H9 (cell line): ENCODE measurements around the gene GAS2L2. TPM values are rescaled to one million over a fixed set of nuclear protein-coding genes. Genes with fewer than 3 reads are reported as not detected.

Experiments
- DNase-seq: peaks from one replicate; pipeline ENCODE4 v3.0.0-alpha.2; 2017
- H2AFZ ChIP-seq: one replicate; pipeline ENCODE4 v1.6.1; 2013; ENCODE audit warnings: mild to moderate bottlenecking, low read length, control low read depth, moderate library complexity
- H2AK5ac ChIP-seq: 2 replicates; pipeline ENCODE4 v1.6.1; 2013; ENCODE audit warnings: low read length, control low read depth, mixed read lengths; ENCODE audit not compliant: insufficient read length
- H2BK120ac ChIP-seq: one replicate; pipeline ENCODE4 v1.6.1; 2013; ENCODE audit warnings: low read depth, mild to moderate bottlenecking, low read length, control low read depth, inconsistent platforms; ENCODE audit not compliant: poor library complexity, severe bottlenecking
- H2BK12ac ChIP-seq: 2 replicates; pipeline ENCODE4 v1.6.1; 2013; ENCODE audit warnings: low read length, control low read depth, mixed read lengths, low read depth; ENCODE audit not compliant: insufficient read length
- H2BK15ac ChIP-seq: 2 replicates; pipeline ENCODE4 v1.6.1; 2013; ENCODE audit warnings: low read depth, low read length, control low read depth
- H2BK20ac ChIP-seq: one replicate; pipeline ENCODE4 v1.6.1; 2013; ENCODE audit warnings: low read depth, mild to moderate bottlenecking, low read length, control low read depth, inconsistent platforms; ENCODE audit not compliant: poor library complexity, severe bottlenecking
- H2BK5ac ChIP-seq: 2 replicates; pipeline ENCODE4 v1.6.1; 2013; ENCODE audit warnings: low read length, control low read depth, mixed read lengths; ENCODE audit not compliant: insufficient read length
- H3K14ac ChIP-seq: 2 replicates; pipeline ENCODE4 v1.6.1; 2013; ENCODE audit warnings: low read length, control low read depth; ENCODE audit not compliant: insufficient read depth
- H3K18ac ChIP-seq: 2 replicates; pipeline ENCODE4 v1.6.1; 2013; ENCODE audit warnings: low read depth, mild to moderate bottlenecking, mixed read lengths, low read length, control low read depth; ENCODE audit not compliant: insufficient read length
- H3K23ac ChIP-seq: 2 replicates; pipeline ENCODE4 v1.6.1; 2013; ENCODE audit warnings: low read length, control low read depth, mixed read lengths, low read depth; ENCODE audit not compliant: insufficient read length
- H3K23me2 ChIP-seq: 2 replicates; pipeline ENCODE4 v1.6.1; 2013; ENCODE audit warnings: low read depth, mild to moderate bottlenecking, mixed read lengths, low read length, control low read depth; ENCODE audit not compliant: insufficient read length, poor library complexity, severe bottlenecking
- H3K27ac ChIP-seq: 2 replicates; pipeline ENCODE4 v1.5.1; 2013; ENCODE audit warnings: low read length, control low read depth, mixed read lengths, low read depth; ENCODE audit not compliant: insufficient read length
- H3K27me3 ChIP-seq: 2 replicates; pipeline ENCODE4 v1.6.1; 2013; ENCODE audit warnings: low read length, control low read depth, inconsistent platforms; ENCODE audit not compliant: insufficient read depth
- H3K4ac ChIP-seq: 2 replicates; pipeline ENCODE4 v1.6.1; 2013; ENCODE audit warnings: low read depth, mild to moderate bottlenecking, control low read depth, inconsistent platforms, low read length, moderate library complexity
- H3K4me1 ChIP-seq: 2 replicates; pipeline ENCODE4 v1.6.1; 2013; ENCODE audit warnings: low read length, control low read depth, inconsistent platforms; ENCODE audit not compliant: insufficient read depth
- H3K4me2 ChIP-seq: 2 replicates; pipeline ENCODE4 v1.6.1; 2013; ENCODE audit warnings: low read length, control low read depth, mixed read lengths; ENCODE audit not compliant: insufficient read length, insufficient read depth
- H3K56ac ChIP-seq: 2 replicates; pipeline ENCODE4 v1.6.1; 2013; ENCODE audit warnings: low read depth, mild to moderate bottlenecking, mixed read lengths, low read length, control low read depth; ENCODE audit not compliant: insufficient read length
- H3K79me1 ChIP-seq: 2 replicates; pipeline ENCODE4 v1.6.1; 2013; ENCODE audit warnings: low read depth, mild to moderate bottlenecking, moderate library complexity, low read length, control low read depth, inconsistent platforms; ENCODE audit not compliant: insufficient read depth, poor library complexity, severe bottlenecking
- H3K79me2 ChIP-seq: 2 replicates; pipeline ENCODE4 v1.6.1; 2013; ENCODE audit warnings: low read length, control low read depth, inconsistent platforms; ENCODE audit not compliant: insufficient read depth
- H3K9ac ChIP-seq: 2 replicates; pipeline ENCODE4 v1.6.1; 2013; ENCODE audit warnings: low read length, control low read depth, mixed read lengths; ENCODE audit not compliant: insufficient read length; ENCODE audit errors: extremely low read depth
- H3K9me3 ChIP-seq: one replicate; pipeline ENCODE4 v1.6.1; 2013; ENCODE audit warnings: low read depth, low read length, inconsistent platforms; ENCODE audit not compliant: control insufficient read depth
- H3T11ph ChIP-seq: one replicate; pipeline ENCODE4 v1.6.1; 2013; ENCODE audit warnings: mild to moderate bottlenecking, low read length, control low read depth, inconsistent platforms
- H4K20me1 ChIP-seq: one replicate; pipeline ENCODE4 v1.6.1; 2013; ENCODE audit not compliant: control insufficient read depth, insufficient read length, insufficient read depth
- H4K5ac ChIP-seq: 2 replicates; pipeline ENCODE4 v1.6.1; 2013; ENCODE audit warnings: low read depth, mild to moderate bottlenecking, mixed read lengths, low read length, control low read depth; ENCODE audit not compliant: insufficient read length
- H4K8ac ChIP-seq: replicated peaks from 2 replicates; pipeline ENCODE4 v1.6.1; 2013; ENCODE audit warnings: low read length, control low read depth, mixed read lengths, low read depth; ENCODE audit not compliant: insufficient read length
- H4K91ac ChIP-seq: 2 replicates; pipeline ENCODE4 v1.6.1; 2013; ENCODE audit warnings: low read depth, mild to moderate bottlenecking, moderate library complexity, mixed read lengths, low read length, control low read depth; ENCODE audit not compliant: insufficient read length
- H3K27ac Mint-ChIP-seq, 3 experiments: 2 replicates in 2 of 3; 3 replicates in 1 of 3; pipeline ENCODE4 v1.8.0; 2020 to 2021; ENCODE audit warnings: mixed read lengths in 3 of 3, mild to moderate bottlenecking in 1 of 3, moderate library complexity in 1 of 3
- H3K27me3 Mint-ChIP-seq: 2 replicates; pipeline ENCODE4 v1.8.0; 2021; ENCODE audit warnings: low read depth, mild to moderate bottlenecking, moderate library complexity, mixed read lengths
- H3K36me3 Mint-ChIP-seq, 3 experiments: 2 replicates in 2 of 3; 3 replicates in 1 of 3; pipeline ENCODE4 v1.8.0; 2020 to 2021; ENCODE audit warnings: low read depth in 3 of 3, mixed read lengths in 3 of 3; ENCODE audit not compliant: insufficient read depth in 1 of 3
- H3K4me1 Mint-ChIP-seq, 2 experiments: 2 replicates each; pipeline ENCODE4 v1.8.0; 2020; ENCODE audit warnings: mixed read lengths in 2 of 2
- H3K4me3 Mint-ChIP-seq, 2 experiments: 2 replicates in 1 of 2; 3 replicates in 1 of 2; pipeline ENCODE4 v1.8.0; 2020 to 2021; ENCODE audit warnings: mild to moderate bottlenecking in 2 of 2, mixed read lengths in 2 of 2, moderate library complexity in 1 of 2
- H3K9me3 Mint-ChIP-seq, 2 experiments: 2 replicates in 1 of 2; 3 replicates in 1 of 2; pipeline ENCODE4 v1.8.0; 2020; ENCODE audit warnings: mild to moderate bottlenecking in 2 of 2, mixed read lengths in 2 of 2, moderate library complexity in 1 of 2
- WGBS: extraction: QIAGEN DNeasy Blood & Tissue Kit; methylation state at CpG from one replicate; pipeline ENCODE4 v1.1.7; 2013; ENCODE audit warnings: missing lambda C conversion rate, low lambda C conversion rate, mixed read lengths; ENCODE audit not compliant: insufficient read length; ENCODE audit errors: extremely low coverage; 5-methylcytosine and 5-hydroxymethylcytosine counted together
- total RNA-seq: library from RNA; stranded (reverse); gene quantifications from 2 replicates; pipeline ENCODE4 v1.2.1, GENCODE V29; 2021
- TF ChIP-seq, protein P1 (sequence below): fragments of 200-600 bp; sonication (generic); conservative IDR thresholded peaks from 3 replicates; pipeline ENCODE4 v1.8.0; 2021; ENCODE audit warnings: antibody characterized with exemption, mild to moderate bottlenecking

GAS2L2 gene
- total RNA-seq, 1 experiment from 2014 or later: not detected

- peaks cover 4% of the 10 kb centered on the region for H3K27me3 Mint-ChIP-seq
- no peak overlapping the region for H3K27ac Mint-ChIP-seq
- Histone ChIP-seq H3K79me1 (no peaks in the 10 kb centered on the region), H3K79me2 (no peaks in the 10 kb centered on the region), H2BK5ac (no peak overlapping the region), H3K4me1 (0 out of 2 replicates have a peak, but pooled peaks cover 3% of the 10 kb centered on the region), H3K18ac (no peak overlapping the region), H3K9ac (no peak overlapping the region), H3K27me3 (no peaks in the 10 kb centered on the region), H3K23ac (no peak overlapping the region), H2BK12ac (no peak overlapping the region), H2BK20ac (no peak overlapping the region), H3K9me3 (no peaks in the 10 kb centered on the region), H4K8ac (no peak overlapping the region), H3K56ac (no peak overlapping the region), H2BK120ac (no peak overlapping the region), H3K23me2 (no peaks in the 10 kb centered on the region), H3K4ac (no peak overlapping the region), H4K20me1 (no peaks in the 10 kb centered on the region), H3K4me2 (no peak overlapping the region), H4K91ac (no peak overlapping the region), H3T11ph (no peak overlapping the region), H2AK5ac (no peak overlapping the region), H4K5ac (no peak overlapping the region), H2AFZ (no peak overlapping the region), H3K27ac (no peak overlapping the region), H2BK15ac (no peak overlapping the region), H3K14ac (no peak overlapping the region)
- H3K9me3 Mint-ChIP-seq: no peaks in the 10 kb centered on the region
- no CpG with 5 or more reads among the region's 4 CpGs for WGBS
- H3K4me1 Mint-ChIP-seq: peaks cover 22 to 32% of the 10 kb centered on the region in 2 experiments
- H3K4me3 Mint-ChIP-seq: no peak overlapping the region
- no peak for DNase-seq
- TF ChIP-seq, protein P1, sequence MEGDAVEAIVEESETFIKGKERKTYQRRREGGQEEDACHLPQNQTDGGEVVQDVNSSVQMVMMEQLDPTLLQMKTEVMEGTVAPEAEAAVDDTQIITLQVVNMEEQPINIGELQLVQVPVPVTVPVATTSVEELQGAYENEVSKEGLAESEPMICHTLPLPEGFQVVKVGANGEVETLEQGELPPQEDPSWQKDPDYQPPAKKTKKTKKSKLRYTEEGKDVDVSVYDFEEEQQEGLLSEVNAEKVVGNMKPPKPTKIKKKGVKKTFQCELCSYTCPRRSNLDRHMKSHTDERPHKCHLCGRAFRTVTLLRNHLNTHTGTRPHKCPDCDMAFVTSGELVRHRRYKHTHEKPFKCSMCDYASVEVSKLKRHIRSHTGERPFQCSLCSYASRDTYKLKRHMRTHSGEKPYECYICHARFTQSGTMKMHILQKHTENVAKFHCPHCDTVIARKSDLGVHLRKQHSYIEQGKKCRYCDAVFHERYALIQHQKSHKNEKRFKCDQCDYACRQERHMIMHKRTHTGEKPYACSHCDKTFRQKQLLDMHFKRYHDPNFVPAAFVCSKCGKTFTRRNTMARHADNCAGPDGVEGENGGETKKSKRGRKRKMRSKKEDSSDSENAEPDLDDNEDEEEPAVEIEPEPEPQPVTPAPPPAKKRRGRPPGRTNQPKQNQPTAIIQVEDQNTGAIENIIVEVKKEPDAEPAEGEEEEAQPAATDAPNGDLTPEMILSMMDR: no peak
- H3K36me3 Mint-ChIP-seq: peaks cover 7 to 32% (median 30%) of the 10 kb centered on the region in 3 experiments; a peak in 6 of 7 replicates
Observed at GRCh38 chr17:35725058-35725457, 28.0 kb downstream of the GAS2L2 start.
